ENCODE results near the gene TMEM203. TPM values are rescaled to one million over a fixed set of nuclear protein-coding genes. Genes with fewer than 3 reads are reported as not detected.
"Not testable (repeated sequence)": the region's sequence is repeated elsewhere in the genome, so short reads cannot be mapped to it uniquely, and the experiment has no call there.

Gene TMEM203
- total RNA-seq, 1 donor from 2014 or later, result 44.6 TPM

- intact Hi-C loops (cut with DNase I), result no loop called here
- ATAC-seq (no peak), DNase-seq (ENCODE audit: missing footprints) (no peak)
These were observed 38.4 kb upstream of the TMEM203 start for GRCh38 chr9:137243626-137244485.

- intact Hi-C loops (cut with DNase I); ATAC-seq; DNase-seq (ENCODE audit: missing footprints): not testable (repeated sequence)
These were observed 37.8 kb upstream of the TMEM203 start for GRCh38 chr9:137243266-137243625.

- intact Hi-C loops (cut with DNase I), result no loop called here
- ATAC-seq (no peak), DNase-seq (ENCODE audit: missing footprints) (no peak)
These were observed 37.1 kb upstream of the TMEM203 start for GRCh38 chr9:137242269-137243203.

DNA sequence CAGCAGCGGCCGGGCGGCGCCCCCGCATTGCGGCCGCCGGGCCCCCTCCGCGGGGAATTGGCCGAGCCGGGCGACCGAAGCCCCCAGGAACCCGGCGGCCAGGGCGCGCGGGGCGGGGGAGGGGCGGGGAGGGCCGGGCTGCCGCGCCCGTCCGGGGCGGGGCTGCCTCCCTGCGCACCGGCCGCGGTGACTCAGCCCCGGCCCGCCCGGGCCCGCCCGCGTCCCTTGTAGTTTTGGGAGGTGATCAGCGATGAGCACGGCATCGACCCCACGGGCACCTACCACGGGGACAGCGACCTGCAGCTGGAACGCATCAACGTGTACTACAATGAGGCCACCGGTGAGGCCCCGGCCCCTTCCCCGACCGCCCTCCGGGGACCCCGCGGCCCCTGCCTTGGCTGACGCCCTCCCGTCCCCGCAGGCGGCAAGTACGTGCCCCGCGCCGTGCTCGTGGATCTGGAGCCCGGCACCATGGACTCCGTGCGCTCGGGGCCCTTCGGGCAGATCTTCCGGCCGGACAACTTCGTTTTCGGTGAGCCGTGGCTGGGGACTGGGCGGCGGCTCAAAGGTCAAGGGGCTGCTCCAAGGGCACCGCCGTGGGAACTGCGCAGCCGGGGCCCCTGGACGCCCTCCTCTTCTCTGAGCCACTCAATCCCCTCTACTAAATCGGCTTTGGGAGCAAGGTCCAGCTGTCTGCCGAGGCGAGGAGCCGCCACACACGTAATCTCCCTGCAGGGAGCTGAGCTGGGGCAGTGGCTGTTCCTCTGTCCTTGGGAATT, 36.2 kb upstream of the TMEM203 start:
- intact Hi-C loops (cut with DNase I), result loop anchor here (2.0 kb wide), 2 partner anchors 35 to 59 kb away; partner anchors contain the start of gene TOR4A
- DNase-seq (ENCODE audit: missing footprints) (peak; percentile 87), ATAC-seq (no peak)

DNA sequence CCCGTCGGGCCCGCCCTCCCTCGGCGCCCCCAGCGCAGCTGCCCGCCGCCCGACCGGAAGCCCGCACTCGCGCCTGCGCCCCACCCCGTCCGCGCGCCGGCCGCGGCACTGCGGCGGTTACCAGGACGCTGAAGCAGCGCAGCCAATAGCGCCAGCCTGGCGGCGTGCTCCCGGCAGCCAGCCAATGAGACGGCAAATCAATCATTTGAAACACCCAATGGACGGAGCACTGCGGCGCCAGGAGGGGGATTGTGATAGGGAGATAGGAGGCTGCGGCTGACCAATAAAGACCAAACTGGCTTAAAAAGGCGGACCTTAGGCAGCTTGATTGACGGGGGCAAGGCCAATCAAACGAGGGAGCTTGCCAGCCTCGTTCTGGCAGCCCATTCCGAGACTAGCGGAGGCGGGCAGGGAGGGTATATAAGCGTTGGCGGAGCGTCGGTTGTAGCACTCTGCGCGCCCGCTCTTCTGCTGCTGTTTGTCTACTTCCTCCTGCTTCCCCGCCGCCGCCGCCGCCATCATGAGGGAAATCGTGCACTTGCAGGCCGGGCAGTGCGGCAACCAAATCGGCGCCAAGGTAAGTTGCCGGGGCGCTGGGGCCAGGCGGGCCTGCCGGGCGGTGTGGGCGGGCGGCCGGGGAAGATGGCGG, 35.5 kb upstream of the TMEM203 start, which contains the start of gene TUBB4B:
TUBB4B (plus strand) TSS at position 447 of the 649 bp plus-strand sequence; CDS start at position 521, 74 bp downstream.
- intact Hi-C loops (cut with DNase I), result loop anchor here (2.0 kb wide), 2 partner anchors 36 to 60 kb away; partner anchors contain the start of gene TOR4A
- ATAC-seq (peak; percentile 91), DNase-seq (ENCODE audit: missing footprints) (peak; percentile 99)

GRCh38 chr9:137240318-137240840, 34.9 kb upstream of the TMEM203 start:
- intact Hi-C loops (cut with DNase I), result loop anchor here (2.0 kb wide), 2 partner anchors 36 to 60 kb away; partner anchors contain the start of gene TOR4A
- peak; percentile 70 for ATAC-seq
- peak; percentile 91 for DNase-seq (ENCODE audit: missing footprints)

DNA sequence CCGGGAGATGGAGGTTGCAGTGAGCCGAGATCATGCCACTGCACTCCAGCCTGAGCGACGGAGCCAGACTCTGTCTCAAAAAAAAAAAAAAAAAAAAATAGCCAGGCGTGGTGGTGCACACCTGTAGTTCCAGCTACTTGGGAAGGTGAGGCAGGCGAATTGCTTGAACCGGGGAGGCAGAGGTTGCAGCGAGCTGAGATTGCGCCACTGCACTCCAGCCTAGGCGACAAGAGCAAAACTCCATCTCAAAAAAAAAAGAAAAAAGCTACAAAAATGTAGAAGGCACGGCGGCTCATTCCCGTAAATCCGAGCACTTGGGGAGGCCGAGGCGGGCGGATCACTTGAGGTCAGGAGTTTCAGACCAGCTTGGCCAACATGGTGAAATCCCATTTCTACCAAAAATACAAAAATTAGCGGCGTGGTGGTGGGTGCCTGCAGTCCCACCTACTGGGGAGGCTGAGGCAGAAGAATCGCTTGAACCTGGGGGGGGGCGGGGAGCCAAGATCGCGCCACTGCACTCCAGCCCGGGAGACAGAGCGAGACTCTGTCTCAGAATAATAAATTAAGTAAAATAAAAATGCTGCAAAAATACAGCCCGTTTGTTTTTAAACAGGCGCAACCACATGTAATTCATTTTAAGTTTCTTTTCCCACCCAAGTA, 34.2 kb upstream of the TMEM203 start:
- not testable (repeated sequence) for ATAC-seq; DNase-seq (ENCODE audit: missing footprints)
- intact Hi-C loops (cut with DNase I), result loop anchor here (2.0 to 5.0 kb wide), 3 partner anchors 37 to 61 kb away; partner anchors contain the start of genes ANAPC2, SSNA1 and TOR4A

GRCh38 chr9:137237759-137238726, 32.6 kb upstream of the TMEM203 start:
- intact Hi-C loops (cut with DNase I), result loop anchor here (5.0 kb wide), 1 partner anchor 51 kb away; the partner anchor contains the start of genes ANAPC2 and SSNA1
- ATAC-seq (no peak), DNase-seq (ENCODE audit: missing footprints) (no peak)

DNA sequence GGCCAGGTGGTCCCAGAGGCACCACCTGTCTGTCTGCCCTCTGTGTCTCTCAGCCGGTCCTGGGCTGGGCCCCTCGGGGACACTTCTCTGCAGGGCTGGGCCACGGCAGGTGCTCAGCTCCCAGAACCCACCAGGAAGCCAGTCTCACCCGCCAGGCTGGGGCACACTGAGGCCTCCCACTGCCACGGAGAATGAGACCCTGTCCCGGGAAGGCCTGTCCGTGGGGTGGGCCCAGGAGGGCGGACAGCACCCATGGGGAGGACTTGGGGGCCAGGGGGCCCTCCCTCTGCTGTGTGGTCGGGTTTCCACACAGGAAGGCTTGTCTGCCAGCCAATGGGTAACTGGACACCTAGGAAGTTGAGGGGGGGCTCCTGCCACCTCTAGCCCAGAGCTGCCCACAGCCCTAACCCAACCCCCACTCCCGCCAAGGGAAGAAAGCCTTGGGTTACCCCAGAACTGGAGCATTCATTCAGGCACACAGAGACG, 31.5 kb upstream of the TMEM203 start:
- ATAC-seq (no peak), DNase-seq (ENCODE audit: missing footprints) (no peak)
- intact Hi-C loops (cut with DNase I), result loop anchor here (5.0 kb wide), 1 partner anchor 50 kb away; the partner anchor contains the start of genes ANAPC2 and SSNA1

DNA sequence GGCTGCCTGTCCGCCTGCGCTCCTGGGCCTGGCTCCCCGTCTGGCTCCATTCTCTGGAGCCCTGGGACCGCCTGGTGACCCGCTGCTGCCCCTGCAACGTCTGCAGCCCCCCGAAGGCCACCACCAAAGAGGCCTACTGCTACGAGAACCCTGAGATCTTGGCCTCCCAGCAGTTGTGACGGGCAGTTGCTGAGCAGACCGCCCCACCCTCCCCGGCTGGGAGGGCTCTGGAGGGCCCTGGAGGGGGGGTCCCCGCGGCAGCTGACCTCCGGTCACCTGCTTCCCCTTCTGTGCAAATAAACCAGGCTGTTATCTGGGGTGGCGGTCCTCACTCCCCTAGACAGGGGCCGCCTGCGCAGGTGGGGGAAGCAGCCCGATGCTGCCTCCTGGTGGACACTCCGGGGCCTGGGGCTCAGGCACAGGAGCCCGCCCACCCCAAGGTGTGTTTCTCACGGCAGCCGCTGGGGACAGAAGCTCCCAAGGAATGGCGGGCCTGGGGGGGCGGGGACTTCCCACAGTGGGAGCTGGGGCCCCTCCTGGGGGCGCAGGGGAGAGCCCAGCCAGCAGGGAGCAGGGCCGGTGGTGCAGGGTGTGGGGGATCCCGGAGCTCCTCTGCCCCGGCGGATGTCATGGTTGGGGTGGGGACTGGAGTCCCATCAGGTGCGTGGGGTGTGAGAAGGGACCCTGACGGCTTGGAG, 30.9 kb upstream of the TMEM203 start:
- intact Hi-C loops (cut with DNase I), result loop anchor here (5.0 kb wide), 1 partner anchor 49 kb away; the partner anchor contains the start of genes ANAPC2 and SSNA1
- DNase-seq (ENCODE audit: missing footprints) (peak; percentile 92), ATAC-seq (peak; percentile 29)

GRCh38 chr9:137235424-137236237, 30.2 kb upstream of the TMEM203 start:
- intact Hi-C loops (cut with DNase I), result loop anchor here (5.0 kb wide), 1 partner anchor 48 kb away; the partner anchor contains the start of genes ANAPC2 and SSNA1
- DNase-seq (ENCODE audit: missing footprints) (no peak), ATAC-seq (no peak)

DNA sequence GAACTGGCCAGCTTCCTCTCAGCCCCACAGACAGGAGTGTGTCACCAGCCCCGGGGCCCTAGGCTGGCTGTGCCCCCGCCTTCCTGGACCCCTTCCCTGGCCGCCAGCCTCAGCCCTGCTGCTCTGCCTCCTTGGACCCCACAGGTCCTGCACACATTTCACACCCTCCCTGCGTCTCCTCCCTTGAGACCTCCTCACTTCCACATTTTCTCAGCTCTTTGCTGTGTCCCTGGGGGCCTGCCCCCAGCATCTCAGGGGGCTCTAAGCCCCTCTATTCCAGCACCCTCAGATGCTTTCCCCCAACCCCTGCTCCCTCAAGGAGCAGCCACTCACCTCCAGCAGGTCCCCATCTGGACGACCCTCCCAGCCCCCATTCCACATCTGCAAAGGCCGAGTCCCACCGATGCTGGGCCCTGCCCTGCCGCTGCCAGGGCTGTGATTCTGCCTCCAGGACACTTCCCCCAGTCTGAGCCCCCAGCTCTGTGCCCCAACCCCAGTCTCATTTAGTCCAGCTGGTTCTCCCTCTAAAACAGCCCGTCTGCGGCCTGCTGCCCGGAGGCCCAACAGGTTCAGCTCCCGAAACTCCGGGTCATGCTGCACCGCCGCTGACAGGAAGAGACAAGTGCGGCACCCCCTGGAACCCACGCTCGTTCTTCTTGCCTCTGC, 29.4 kb upstream of the TMEM203 start:
- intact Hi-C loops (cut with DNase I), result loop anchor here (5.0 kb wide), 1 partner anchor 48 kb away; the partner anchor contains the start of genes ANAPC2 and SSNA1
- no peak for DNase-seq (ENCODE audit: missing footprints)
- no peak for ATAC-seq

DNA sequence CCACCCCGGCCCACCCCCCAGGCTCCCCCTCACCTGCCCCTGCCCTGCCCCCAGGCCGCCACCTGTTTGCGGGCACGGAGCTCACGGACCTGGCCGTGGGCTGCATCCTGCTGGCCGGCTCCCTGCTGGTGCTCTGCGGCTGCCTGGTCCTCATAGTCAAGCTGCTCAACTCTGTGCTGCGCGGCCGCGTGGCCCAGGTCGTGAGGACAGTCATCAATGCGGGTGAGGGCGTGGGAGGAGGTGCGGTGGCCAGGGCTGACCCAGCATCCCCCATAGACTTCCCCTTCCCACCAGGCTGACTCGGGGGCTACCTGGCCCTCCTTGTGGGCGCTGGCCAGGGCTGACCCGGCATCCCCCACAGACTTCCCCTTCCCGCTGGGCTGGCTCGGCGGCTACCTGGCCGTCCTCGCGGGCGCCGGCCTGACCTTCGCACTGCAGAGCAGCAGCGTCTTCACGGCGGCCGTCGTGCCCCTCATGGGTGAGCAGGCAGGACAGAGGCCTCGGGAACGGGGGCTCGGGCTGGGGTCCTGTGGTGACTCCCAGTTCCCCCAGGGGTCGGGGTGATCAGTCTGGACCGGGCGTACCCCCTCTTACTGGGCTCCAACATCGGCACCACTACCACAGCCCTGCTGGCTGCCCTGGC, 28.7 kb upstream of the TMEM203 start:
- DNase-seq (ENCODE audit: missing footprints) (no peak), ATAC-seq (no peak)
- intact Hi-C loops (cut with DNase I), result no loop called here

All from Right ventricle myocardium inferior (tissue), 1 donor.